ENCODE measurements around the gene MAP3K4.
"Not testable (repeated sequence)": the region's sequence is repeated elsewhere in the genome, so short reads cannot be mapped to it uniquely, and the experiment has no call there.

The MAP3K4 gene

DNA sequence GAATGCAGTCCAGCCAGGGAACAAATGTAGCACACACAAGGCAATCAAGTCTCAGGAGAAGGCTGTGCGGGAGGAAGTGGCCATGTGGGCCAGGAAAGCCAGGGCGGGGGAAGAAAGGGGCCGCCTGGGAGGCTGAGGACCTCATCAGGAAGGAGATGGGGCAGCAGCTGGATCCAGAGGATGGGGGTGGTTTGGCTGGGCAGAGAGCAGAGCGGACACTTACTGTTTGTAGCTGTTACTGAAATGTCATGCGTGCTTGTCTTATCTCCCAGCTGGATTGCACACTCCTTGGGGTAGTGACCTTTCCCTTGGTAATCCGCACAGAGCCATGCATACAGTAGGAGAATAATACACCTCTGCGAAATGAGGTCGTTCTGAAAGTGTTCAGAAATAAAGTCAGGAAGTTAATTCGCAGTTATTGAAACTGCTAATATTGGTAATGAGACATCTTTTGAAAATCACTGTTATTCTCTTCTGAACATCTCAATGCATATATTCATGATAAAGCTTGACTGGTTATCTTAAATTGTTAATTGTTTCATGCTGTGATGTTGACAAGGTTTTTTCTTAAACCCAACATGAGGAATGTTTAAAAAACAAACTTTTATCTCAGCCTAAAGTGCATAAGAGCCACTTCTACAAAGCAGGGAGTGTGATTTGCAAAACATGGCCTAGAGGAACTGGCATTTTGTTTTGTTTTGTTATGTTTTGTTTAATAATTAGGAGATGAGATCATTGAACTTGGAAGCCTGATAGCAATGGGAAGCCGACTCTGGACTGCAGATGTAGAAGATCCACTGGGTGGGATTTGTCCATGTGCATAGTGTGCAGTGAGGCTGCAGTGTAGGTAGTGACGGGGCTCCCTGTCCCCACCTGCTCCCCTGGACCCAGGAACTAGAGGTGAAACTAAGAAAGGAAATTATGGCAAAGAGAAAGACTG lies 18.0 kb upstream of the MAP3K4 start:
- DNase-seq: no peak

DNA sequence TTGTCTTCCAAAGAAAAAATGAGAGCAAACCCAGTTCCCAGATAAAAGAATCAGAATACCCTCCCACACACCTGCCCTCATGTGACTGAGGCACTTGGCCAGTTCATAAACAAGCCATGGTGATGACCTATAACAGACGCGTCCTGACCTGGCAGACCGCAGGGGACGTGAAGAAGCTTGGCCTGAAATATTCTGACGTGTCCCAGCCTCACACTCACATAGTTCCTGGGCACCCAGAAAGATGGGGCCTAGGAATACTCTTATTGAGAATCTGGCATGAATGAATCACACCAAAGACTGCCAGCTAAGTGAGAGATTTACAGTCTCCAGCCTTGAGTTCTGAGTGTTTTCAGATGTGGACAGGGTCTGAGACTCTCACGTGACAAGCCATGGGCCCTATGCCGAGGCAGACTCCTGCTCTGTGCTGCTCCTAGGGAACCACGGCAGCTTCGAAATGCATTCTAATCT lies 17.2 kb upstream of the MAP3K4 start:
- DNase-seq: no peak

DNA sequence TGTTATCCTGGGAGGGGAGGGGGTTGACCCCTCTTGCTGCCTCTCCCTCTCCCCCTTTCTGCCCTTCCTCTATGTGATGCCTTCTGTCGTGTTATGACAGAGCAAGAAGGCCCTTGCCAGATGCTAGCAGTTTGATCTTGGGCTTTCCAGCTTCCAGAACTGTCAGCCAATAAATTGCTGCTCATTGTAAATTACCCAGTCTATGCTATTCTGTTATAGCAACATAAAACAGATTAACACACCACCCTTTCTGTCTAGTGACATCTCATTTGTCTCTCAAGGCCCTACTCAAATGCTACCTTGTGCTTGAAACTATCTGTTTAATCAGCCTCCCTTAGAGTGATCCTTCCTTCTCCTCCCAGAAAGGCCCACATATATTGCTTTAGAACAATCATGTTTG lies 16.4 kb upstream of the MAP3K4 start:
- no peak for DNase-seq

DNA sequence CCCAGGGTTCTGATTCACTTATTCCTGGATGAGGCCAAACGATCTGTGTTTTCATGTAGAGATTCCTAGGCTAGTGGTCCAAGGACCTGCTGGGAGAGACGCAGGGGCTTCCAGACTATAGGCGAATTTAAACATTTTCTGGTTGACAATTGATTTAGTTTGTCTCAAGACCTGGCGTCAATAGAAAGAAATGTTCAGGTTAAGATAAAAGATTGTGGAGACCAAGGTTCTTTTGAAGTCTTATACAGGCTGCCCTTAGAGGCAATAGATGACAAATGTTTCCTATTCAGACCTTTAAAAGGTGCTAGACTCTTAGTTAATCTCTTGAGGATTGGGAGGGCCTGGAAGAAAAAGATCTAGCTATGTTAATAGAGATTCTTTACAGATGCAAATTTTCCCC lies 15.6 kb upstream of the MAP3K4 start:
- DNase-seq: not testable (repeated sequence)

DNA sequence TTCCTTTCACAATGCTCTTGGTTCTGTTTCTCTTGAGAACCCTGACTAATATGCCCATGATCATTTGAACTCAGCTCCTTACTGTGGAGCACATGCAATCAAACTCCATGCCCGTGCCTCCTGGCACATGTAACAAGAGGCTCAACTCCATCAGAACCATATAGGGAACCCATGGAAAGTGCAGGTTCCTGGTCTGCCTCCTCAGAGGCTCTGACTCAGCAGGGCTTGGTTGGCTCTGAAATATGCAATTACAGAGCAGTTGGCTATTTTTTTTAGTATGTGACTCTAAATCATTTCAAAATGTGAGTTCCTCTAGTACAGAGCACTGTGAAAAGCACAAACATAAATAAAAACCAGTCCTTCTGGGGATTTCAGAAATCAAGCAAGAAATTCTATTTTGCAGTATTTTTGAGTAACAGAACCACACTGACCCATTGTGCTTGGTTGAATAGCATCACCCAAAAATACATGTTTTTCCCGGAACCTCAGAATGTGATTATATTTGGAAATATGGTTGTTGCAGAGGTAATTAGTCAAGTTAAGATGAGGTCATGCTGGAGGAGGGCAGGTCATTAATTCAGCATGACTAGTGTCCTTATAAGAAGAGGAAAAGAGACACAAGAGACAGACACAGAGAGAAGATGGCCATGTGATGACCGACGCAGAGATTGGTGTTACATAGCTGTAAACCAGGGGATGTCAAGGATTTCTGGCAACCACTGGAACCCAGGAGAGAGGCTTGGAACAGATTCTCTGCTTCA lies 13.2 kb upstream of the MAP3K4 start:
- no peak for DNase-seq

DNA sequence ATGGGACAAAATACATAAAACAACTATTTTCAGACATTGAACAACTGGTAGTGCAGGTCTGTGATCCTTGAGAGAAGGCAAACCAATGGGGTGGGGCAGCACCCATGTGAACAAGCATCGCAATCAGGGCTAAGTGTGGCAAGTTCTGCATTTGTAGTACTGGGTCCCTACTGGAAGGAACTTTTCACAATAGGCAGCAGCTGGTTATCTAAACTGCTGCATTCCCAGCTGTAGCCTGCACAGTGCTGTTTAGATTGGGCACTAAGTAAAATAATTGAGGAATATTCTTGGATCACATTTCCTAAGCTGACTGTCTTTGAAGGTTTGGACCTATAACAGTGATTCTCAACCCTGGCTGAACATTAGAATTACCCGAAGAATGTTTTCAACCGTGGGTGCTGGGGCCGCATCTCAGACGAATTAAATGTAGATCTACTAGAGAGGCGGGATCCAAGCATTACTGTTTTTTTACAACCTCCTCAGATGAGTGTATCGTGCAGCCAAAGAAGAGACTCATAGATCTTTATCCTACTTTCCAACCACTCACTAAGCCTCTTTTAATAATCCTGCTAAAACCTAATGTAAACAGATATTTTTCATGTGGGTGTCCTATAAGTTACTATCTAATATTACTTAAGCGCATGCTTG lies 12.4 kb upstream of the MAP3K4 start:
- no peak for DNase-seq

DNA sequence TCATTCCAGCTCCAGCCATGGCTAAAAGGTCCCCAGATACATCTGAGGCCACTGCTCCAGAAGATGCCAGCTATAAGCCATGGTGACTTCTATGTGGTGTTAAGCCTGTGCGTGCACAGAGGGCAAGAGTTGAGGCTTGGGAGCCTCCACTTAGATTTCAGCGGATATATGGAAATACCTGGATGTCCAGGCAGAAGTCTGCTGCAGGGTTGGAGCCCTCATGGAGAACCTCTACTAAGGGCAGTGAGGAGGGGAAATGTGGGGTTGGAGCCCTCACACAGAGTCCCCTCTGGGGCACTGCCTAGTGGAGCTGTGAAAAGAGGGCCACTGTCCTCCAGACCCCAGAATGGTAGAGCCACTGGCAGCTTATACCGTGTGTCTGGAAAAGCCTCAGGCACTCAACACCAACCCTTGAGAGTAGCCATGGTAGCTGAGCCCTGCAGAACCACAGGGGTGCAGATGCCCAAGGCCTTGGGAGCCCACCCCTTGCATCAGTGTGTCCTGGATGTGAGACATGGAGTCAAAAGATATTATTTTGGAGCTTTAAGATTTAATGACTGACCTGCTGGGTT lies 8.1 kb upstream of the MAP3K4 start:
- not testable (repeated sequence) for DNase-seq

DNA sequence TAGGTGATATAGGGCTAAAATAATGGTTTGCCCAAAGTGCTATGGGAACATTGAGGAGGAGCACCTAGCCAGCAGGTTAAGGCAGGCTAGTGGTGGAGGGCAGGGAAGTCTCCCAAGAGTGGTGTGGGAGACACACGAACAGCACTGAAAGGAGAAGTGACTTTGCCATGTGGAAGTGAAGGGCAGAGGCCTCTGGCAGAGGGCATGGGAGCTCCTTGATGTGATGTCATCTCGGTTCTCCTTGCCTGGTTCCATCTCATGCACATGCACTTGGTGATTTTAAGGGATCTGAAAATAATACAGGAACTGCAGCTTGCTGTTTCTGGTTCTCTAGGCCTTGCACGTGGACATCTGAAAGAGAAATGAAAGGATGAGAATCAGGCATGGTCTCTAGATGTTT lies 4.7 kb upstream of the MAP3K4 start:
- no peak for DNase-seq

DNA sequence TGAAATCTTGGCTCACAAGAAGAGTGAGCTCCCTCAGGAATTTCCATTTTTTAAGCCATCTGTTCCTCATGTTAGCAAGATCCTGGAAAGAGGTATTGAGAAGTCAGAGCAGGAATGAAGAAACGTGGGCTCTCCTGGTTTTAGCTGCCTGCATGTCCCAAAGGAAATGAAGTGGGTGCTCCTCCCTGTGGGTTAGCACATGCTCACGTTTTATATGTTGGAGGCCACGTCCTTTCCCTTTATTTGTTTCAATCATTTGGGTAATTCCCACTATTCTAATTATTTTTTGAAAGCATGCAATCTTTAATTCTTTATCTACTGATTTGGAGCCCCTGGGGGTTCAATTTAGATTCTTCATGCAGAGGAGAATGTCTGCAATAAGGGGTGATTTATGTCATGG lies 4.3 kb upstream of the MAP3K4 start:
- no peak for DNase-seq

DNA sequence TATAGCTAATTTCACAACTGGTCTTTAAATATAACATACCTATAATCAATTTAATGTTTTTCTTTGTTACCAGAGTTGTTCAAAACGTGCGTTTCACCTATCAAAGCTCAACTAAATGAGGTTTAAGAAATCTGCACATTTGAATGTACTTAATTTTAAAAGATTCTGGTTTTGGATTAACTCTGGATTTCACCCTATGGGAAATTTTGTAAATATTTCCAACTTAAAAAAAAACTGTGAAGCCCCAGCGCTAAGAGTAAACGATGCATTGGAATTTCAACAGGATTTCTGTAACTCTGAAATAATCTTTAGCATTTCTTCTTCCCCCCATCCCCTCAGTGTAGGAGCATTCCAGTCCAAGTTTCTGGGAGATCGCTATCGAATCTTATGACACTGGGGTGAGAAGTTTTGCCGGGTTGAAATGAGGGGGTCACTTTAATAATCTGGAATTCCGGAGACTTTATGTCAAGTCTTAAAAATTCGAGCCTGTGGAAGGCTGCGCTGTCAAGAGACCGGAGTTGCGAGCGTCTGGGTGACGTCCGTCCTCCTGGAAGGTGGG lies 643 bp upstream of the MAP3K4 start:
- no peak for DNase-seq

DNA sequence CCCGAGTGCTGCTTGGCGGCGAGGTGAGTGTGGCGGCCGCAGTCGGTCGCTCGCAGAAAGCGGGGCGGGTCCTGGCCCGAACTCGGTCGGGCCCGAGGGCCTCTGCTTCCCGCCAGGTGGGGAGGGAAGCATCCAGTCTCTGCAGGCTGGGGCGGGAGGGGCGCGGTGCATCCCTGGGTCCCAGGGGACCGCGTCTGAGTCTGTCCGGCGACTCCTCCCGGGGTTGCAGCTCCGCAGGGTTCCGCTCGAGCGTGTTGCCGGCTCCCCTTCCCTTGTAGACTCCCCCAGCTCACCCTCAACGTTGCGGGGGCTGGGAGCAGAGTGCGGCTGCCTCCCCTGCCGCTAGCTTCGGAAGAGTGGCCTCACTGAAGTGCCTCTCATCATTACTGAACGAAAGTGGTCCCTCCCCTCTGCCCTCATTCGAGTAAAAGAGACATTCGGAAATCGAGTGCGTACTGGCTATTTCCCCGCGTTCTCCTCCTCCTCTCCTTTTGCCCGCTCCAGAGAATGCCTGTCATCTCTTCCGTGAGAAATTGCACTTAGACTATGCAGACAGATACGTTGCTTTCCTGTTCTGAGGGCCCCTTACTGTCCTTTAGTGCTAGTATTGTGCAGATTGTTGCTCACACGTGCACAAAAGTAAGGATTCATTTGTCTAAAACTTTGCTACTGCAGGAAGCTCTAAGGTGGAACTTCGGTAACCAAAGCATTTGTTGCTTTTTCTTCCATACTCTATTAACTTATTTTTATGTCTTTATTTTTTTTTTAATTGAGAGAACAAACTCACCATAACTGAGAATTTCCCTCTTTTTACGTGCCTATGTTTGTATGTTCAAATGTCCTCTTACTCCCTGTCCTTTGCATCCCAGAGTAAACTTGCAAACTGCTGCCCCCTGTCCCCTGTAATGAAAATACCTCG lies 751 bp downstream of the MAP3K4 start:
- DNase-seq: peak; percentile 62

DNA sequence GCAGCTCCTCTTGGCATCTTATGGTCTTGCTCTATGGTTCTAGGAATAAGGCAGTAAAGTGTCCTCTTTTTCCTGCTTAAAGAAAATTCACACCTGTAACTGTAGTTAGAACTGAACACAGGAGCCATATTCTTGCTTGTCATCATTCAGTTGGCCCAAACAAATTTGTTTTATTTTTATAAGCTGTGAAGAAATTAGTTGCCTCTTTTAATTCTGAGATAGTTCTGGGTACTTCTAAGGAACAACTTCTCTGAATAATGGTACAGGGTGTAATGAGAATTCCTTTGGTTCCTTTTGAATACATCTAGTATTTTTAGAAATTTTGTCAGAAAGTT lies 1.4 kb downstream of the MAP3K4 start:
- DNase-seq: no peak

DNA sequence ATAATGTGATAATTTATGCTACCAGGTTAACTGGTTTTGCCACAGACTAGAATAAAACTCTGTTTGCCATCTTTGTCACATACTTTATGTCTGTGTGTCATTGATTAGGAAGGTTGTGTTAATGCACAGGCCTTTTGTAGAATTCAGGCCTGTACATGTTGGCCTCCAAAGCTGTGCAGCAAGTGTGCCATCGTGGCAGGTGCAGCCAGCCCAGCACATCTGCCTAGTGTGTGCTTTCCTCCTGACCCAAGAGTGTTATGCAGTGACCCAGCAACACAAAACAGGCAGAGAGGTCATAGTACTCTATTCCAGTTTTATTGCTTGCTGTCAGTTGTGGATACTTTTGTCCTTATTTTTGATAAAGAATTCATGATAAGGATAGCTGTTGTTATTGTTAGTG lies 3.7 kb downstream of the MAP3K4 start:
- no peak for DNase-seq

DNA sequence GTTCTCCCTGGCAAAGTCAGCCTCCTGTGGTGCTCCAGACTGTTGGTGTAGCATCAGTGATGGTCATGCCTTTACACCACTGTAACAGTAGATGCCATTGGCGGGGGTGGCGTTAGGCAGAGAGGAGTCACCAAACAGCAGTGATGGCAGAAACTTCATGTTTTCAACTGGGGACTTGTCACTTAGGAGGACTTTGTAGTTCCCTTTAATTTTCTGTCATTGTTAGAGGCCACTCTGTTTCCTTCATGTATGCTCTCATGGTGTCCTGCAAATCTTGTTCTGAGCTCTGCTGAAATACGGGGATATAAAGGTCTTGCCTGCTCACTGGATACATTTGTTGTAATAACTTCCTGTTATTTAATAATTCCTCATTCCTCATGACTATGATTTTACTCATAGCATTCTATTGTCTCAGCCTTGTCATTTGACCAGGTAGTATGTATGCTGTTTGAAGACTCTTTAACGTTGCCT lies 4.6 kb downstream of the MAP3K4 start:
- DNase-seq: no peak

DNA sequence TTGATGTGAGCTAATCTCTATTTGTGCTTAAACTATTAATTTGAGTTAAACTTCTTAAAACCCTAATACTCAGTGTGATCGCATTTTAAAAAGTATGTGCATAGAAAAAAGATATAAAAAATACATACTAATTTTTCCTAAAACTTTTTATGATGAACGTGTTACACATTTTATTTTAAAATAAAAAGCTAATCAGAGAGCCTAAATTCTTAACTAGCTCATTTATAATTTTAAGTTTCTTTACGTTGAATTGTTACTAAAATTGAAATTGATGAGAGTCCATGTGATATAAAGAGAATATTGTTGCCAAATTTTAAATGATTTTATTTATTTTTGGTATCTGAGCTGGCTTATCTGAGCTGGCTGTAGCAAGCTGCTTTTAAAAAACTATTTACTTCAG lies 6.6 kb downstream of the MAP3K4 start:
- DNase-seq: no peak

DNA sequence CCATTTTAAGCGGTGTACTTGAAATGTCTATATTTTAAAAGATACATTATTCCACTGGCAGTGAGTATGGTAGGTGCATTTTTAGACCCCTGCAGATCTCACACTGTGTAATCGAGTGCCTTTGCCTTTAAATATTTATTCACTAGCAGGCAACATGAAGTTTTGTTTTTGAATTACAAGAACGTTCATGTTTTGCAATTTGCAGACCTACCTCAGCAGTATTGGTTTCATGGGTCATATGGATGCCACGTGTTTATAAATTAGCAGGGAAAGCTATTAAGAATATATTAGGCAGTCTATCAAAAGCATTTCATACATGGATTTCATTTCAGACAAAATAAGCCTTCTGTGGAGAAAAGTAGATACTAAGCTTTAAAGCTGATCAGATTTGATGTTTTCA lies 7.2 kb downstream of the MAP3K4 start:
- no peak for DNase-seq

DNA sequence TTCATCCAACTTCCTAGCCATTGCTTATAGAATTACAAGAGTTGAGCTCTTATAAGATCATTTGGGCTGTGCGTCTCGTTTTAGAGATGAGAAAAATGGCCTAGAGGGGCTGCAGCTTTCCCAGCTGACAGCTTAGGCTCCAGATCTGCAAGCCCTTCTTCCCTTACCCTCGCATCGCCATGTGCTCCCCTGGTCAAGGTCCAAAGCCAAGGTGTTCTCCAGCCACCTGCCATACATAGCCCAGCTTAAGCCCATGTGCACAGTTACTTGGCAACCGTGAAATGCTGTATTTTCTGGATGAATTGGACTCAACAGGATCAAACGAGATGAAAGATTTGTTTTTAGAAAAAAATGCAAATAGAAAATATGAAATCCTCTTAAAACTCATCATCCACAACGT lies 7.9 kb downstream of the MAP3K4 start:
- no peak for DNase-seq

DNA sequence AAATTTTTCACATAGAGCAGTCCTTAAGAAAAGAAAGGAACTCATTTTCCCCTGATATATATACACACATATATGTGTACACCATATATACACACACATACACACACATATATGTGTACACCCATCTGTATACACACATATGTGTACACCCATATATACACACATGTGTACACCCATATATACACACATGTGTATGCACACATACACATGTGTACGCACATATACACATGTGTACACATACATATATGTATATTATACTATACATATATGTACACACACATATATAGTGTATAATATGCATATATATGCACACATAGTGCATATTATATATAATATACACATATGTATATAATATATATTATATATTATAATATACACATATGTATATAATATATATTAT lies 9.1 kb downstream of the MAP3K4 start:
- DNase-seq: no peak

DNA sequence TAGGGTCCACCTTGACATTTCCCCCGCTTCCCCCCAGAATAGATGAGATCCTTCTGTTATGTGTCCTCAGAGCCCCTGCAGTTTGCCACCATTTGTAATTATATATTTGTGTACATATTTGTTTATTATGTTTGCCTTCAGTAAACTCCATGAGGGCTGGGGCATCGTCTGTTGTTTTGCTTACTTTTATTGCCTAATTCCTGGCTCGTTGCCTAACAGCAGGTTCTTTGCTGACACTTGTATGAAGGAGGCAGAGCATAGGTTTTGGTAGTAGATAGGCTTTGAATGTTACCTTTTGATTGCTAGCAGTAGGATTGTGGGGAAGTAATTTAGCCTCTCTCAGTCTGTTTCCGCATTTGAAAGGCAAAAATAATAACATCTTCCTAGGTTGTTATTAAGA lies 9.9 kb downstream of the MAP3K4 start:
- DNase-seq: no peak

DNA sequence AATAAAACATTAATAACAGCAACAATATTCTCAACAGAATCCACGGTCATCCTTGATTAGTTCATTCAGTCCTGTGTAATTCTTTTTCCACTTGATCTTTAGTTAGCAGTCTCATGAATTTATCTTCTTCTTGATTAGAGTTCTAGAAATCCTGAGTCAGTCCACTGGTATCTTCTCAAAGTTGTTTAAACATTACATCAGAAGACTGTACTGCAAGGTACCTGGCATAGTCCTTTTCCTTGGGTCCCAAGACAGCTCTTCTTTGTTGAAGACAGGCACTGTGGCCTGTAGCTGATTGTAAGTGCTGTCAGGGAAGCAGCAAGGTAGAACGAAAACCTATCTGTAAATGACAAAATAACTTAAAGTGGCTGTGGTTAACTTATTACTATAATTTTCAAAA lies 11.8 kb downstream of the MAP3K4 start:
- DNase-seq: no peak

DNA sequence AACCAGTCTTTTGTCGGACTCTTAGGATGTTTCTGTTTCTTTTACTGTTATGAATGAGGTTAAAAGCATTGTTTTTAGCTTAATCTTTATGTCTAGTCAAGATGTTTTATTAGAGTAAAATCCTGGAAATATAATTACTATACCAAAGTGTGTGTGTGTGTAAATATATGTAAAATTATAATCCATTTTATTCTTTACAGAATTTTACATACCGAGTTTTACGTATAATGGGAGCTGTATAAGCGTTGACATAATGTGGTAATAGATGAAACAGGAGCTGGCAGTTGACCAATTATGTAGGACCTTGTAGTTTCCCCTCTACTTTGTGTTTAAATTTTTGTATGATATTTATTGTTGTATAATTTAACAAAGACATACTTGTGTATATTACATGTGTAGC lies 16.7 kb downstream of the MAP3K4 start:
- no peak for DNase-seq

DNA sequence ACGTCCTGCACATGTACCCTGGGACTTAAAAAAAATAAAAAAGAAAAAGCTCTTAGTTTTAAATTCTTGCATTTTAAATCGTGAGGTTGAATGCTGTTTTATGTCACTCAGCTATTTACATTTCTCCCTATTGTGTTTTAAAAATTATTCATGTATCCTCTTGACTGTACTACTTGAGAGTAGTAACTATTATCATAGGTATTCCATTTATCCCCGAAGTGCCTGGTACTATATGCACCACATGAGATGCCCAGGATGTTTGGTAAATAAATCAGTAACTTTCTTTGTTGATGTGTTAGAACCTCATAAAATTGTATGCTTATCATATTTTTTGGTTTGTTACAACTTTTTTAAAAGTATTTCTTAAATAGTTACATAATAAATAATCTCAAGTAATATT lies 18.4 kb downstream of the MAP3K4 start:
- DNase-seq: no peak

All from activated CD4-positive, alpha-beta T cell treated with anti-CD3 and anti-CD28 coated beads, Interleukin-2, Interleukin-6, amounts not matched to agents 100 ng/mL and 50 ng/mL, durations not matched to agents 16 hours and 8 hours (primary cell).